OCI-LY3 (cell line): ENCODE results near the gene OS9.
A peak's percentile ranks its signal among the peaks of the same experiment; 100 is the strongest.

Source experiments
- H2AFZ ChIP-seq: fragments of 200-600, 300-600 bp; shearing (Covaris generic); 2 replicates; pipeline ENCODE4 v1.6.0; 2014; ENCODE audit warnings: antibody characterized with exemption, low read depth, low read length
- H3K27ac ChIP-seq: fragments of 200-600, 300-600 bp; sonication (generic); 2 replicates; pipeline ENCODE4 v1.5.1; 2014; ENCODE audit warnings: mild to moderate bottlenecking, low read length, moderate library complexity, mixed read lengths
- H3K27me3 ChIP-seq: fragments of 200-600, 300-600 bp; sonication (generic); 2 replicates; pipeline ENCODE4 v1.6.1; 2014; ENCODE audit warnings: low read depth, low read length, mixed read lengths
- H3K36me3 ChIP-seq: fragments of 200-600, 300-600 bp; sonication (generic); replicated peaks from 2 replicates; pipeline ENCODE3; 2014; ENCODE audit warnings: low read depth, low read length, mixed read lengths
- H3K4me1 ChIP-seq: fragments of 300-600, 200-600 bp; sonication (generic); 2 replicates; pipeline ENCODE4 v1.6.1; 2014; ENCODE audit warnings: low read length, mixed read lengths
- H3K4me2 ChIP-seq: fragments of 200-600, 300-600 bp; sonication (generic); 2 replicates; pipeline ENCODE4 v1.6.1; 2014; ENCODE audit warnings: low read length, mixed read lengths
- H3K4me3 ChIP-seq: fragments of 300-600, 200-600 bp; sonication (generic); 2 replicates; pipeline ENCODE4 v1.5.1; 2014; ENCODE audit warnings: antibody characterized with exemption, mild to moderate bottlenecking, low read length, moderate library complexity
- H3K79me2 ChIP-seq: fragments of 300-600, 200-600 bp; shearing (Covaris generic); 2 replicates; pipeline ENCODE4 v1.6.1; 2014; ENCODE audit warnings: mild to moderate bottlenecking, low read length, mixed read lengths
- H3K9ac ChIP-seq: fragments of 300-600, 200-600 bp; shearing (Covaris generic); 2 replicates; pipeline ENCODE4 v1.6.0; 2014; ENCODE audit warnings: mild to moderate bottlenecking, low read length, moderate library complexity
- H3K9me3 ChIP-seq: fragments of 200-600, 300-600 bp; shearing (Covaris generic); 2 replicates; pipeline ENCODE4 v1.6.1; 2014; ENCODE audit warnings: low read length, mixed read lengths; ENCODE audit not compliant: insufficient read depth
- H4K20me1 ChIP-seq: fragments of 200-600, 300-600 bp; sonication (generic); 2 replicates; pipeline ENCODE4 v1.6.1; 2016; ENCODE audit warnings: low read length, mixed read lengths; ENCODE audit not compliant: insufficient read depth
- EZH2phosphoT487 ChIP-seq: fragments of 200-600 bp; shearing (Covaris generic); IDR thresholded peaks from 2 replicates; pipeline ENCODE4 v1.6.1; 2018; ENCODE audit warnings: antibody characterized with exemption, mixed run types, low read depth
- TF ChIP-seq, protein P1 (sequence below): fragments of 200-600, 300-600 bp; sonication (generic); IDR thresholded peaks from 2 replicates; pipeline ENCODE4 v1.5.1; 2014; ENCODE audit warnings: antibody characterized with exemption, low read length, low read depth

Gene OS9

DNA sequence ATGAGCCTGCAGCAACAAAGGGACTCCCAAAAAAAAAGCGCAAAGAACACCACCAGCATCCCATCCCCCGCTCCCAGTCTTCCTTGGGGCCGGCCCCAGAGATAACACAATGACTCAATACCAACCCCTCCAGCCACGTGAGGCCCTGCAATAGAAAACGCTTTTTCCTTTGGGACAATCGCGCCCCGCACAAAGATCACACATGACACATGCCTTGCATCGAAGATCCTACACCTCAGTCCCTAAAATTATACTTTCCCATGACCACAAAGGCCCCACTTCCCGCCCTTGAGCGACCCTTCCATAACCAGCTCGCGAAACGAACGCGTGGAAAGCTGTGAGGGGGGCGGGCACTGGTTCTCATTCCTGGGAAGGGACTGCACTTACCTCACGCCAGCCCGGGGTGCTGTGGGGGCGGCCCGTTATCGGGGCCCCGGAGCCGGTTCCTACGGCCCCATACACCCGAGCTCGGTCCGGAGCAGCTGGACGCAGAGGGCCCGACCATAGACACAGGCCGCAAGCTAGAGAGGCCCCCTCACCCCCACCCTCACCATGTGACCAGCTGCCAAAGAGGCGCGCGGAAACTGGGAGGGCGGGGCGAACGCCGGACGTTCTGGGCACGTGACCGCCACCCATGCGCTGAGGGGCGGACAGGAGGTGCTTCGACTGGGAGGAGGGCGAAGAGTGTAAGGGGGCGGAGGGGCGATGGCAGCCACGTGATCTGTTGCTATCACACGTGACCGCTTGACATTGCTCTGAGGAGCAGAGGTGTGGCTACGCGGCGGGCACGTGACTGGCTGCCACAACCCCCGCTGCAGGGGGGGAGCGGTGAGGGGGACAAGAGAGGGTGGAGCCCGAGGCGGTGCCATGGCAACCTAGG, 58.1 kb downstream of the OS9 start, which contains the start of gene CDK4:
Gene CDK4 (minus strand): TSS at position 523 of the 880 bp plus-strand sequence. CDS start 593 bp downstream, outside the sequence.
- H3K36me3 ChIP-seq: peaks cover 35% of the 10 kb centered on the region
- no peaks in the 10 kb centered on the region for H3K27me3 ChIP-seq
- peak within 1 kb of the TSS; percentile 57 for H3K27ac ChIP-seq
- H3K9ac ChIP-seq: peak within 1 kb of the TSS; percentile 90
- peak within 1 kb of the TSS; percentile 88 for H3K4me2 ChIP-seq
- H3K4me1 ChIP-seq: peaks cover 34% of the 10 kb centered on the region
- no peak for TF ChIP-seq EZH2phosphoT487
- TF ChIP-seq, protein P1, sequence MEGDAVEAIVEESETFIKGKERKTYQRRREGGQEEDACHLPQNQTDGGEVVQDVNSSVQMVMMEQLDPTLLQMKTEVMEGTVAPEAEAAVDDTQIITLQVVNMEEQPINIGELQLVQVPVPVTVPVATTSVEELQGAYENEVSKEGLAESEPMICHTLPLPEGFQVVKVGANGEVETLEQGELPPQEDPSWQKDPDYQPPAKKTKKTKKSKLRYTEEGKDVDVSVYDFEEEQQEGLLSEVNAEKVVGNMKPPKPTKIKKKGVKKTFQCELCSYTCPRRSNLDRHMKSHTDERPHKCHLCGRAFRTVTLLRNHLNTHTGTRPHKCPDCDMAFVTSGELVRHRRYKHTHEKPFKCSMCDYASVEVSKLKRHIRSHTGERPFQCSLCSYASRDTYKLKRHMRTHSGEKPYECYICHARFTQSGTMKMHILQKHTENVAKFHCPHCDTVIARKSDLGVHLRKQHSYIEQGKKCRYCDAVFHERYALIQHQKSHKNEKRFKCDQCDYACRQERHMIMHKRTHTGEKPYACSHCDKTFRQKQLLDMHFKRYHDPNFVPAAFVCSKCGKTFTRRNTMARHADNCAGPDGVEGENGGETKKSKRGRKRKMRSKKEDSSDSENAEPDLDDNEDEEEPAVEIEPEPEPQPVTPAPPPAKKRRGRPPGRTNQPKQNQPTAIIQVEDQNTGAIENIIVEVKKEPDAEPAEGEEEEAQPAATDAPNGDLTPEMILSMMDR: no peak
- no peaks in the 10 kb centered on the region for H4K20me1 ChIP-seq
- H3K4me3 ChIP-seq: peak within 1 kb of the TSS; percentile 87
- peaks cover 54% of the 10 kb centered on the region for H3K79me2 ChIP-seq
- no peak within 1 kb of the TSS for H2AFZ ChIP-seq
- no peaks in the 10 kb centered on the region for H3K9me3 ChIP-seq

- H3K9ac ChIP-seq: peak overlapping the region; percentile 48
- H3K36me3 ChIP-seq: peaks cover 35% of the 10 kb centered on the region
- no peak overlapping the region for H2AFZ ChIP-seq
- no peaks in the 10 kb centered on the region for H3K27me3 ChIP-seq
- TF ChIP-seq EZH2phosphoT487: no peak
- TF ChIP-seq, protein P1: no peak
- H4K20me1 ChIP-seq: no peaks in the 10 kb centered on the region
- peak overlapping the region; percentile 79 for H3K4me2 ChIP-seq
- H3K4me1 ChIP-seq: peaks cover 35% of the 10 kb centered on the region
- H3K27ac ChIP-seq: peak overlapping the region; percentile 11; the same call in 1 of the 2 replicates
- H3K4me3 ChIP-seq: peak overlapping the region; percentile 74
- H3K79me2 ChIP-seq: peaks cover 57% of the 10 kb centered on the region
- H3K9me3 ChIP-seq: no peaks in the 10 kb centered on the region
These were observed 58.7 kb downstream of the OS9 start for GRCh38 chr12:57752668-57753000.

DNA sequence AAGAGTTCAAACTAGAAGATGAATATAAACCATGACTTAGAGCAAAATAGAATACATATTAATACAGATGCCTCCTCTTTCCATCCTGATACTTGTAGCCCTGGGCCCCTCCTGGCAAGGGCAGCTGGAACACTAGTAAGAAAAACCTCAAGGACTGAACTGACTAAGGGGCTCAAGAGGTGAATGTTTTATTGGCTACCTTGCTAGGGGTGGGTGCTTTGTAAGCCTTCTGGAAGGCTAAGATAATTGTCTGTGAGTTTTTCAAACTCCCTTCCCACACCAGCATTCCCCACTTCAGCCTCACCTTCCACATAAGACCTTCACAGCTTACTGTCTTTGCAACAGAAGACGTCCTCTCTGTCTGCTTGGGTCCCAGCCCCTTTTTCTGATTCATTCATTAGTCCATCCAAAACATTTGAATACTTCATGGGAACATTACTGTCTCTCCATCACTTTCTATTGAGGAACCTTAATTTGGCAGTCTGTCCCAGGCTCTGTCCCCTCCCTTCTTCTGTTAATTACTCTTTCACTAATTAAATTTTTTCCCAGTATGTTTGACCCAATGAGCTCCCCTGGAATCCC, 59.9 kb downstream of the OS9 start:
- no peak for TF ChIP-seq EZH2phosphoT487
- TF ChIP-seq, protein P1: no peak
- H3K27me3 ChIP-seq: no peaks in the 10 kb centered on the region
- peaks cover 64% of the 10 kb centered on the region for H3K79me2 ChIP-seq
- no peak overlapping the region for H2AFZ ChIP-seq
- peaks cover 40% of the 10 kb centered on the region for H3K36me3 ChIP-seq
- H3K9me3 ChIP-seq: no peaks in the 10 kb centered on the region
- H3K27ac ChIP-seq: no peak overlapping the region
- no peak overlapping the region for H3K9ac ChIP-seq
- H3K4me3 ChIP-seq: peak overlapping the region; percentile 82
- H3K4me2 ChIP-seq: peak overlapping the region; percentile 62
- 0 out of 2 replicates have a peak, but pooled peaks cover 2% of the 10 kb centered on the region for H4K20me1 ChIP-seq
- H3K4me1 ChIP-seq: peaks cover 32% of the 10 kb centered on the region

GRCh38 chr12:57754411-57755193, 60.7 kb downstream of the OS9 start, which contains the start of gene MARCHF9:
MARCHF9 (plus strand) TSS chr12:57755103; CDS start chr12:57755529, 426 bp downstream.
- peaks cover 32% of the 10 kb centered on the region for H3K4me1 ChIP-seq
- peak within 1 kb of the TSS; percentile 94 for H3K9ac ChIP-seq
- H3K27ac ChIP-seq: peak within 1 kb of the TSS; percentile 92
- peak within 1 kb of the TSS; percentile 82 for H3K4me3 ChIP-seq
- H3K9me3 ChIP-seq: no peaks in the 10 kb centered on the region
- H3K27me3 ChIP-seq: no peaks in the 10 kb centered on the region
- H3K79me2 ChIP-seq: peaks cover 62% of the 10 kb centered on the region
- no peak within 1 kb of the TSS for H2AFZ ChIP-seq
- no peak for TF ChIP-seq EZH2phosphoT487
- TF ChIP-seq, protein P1: no peak
- H4K20me1 ChIP-seq: peaks cover 8% of the 10 kb centered on the region
- H3K36me3 ChIP-seq: peaks cover 38% of the 10 kb centered on the region
- peak within 1 kb of the TSS; percentile 99 for H3K4me2 ChIP-seq
